Heart left ventricle (tissue), 13 donors: Measurements from ENCODE around the gene CRYBB1.

Experiments
- CTCF ChIP-seq, 12 donors: fragments of 200-600 bp; sonication (generic) in 4 of 12; IDR thresholded peaks; one replicate each; pipeline versions ENCODE4 v1.5.0 to v1.8.0; 2018 to 2022; ENCODE audit warnings: antibody characterized with exemption in 12 of 12, mild to moderate bottlenecking in 5 of 12
- POLR2A ChIP-seq, 2 donors: fragments of 450-650 bp; IDR thresholded peaks; one replicate each; pipeline ENCODE4 v1.6.1; 2017; ENCODE audit warnings: antibody characterized with exemption in 2 of 2, mild to moderate bottlenecking in 2 of 2, moderate library complexity in 2 of 2
- donor health status: ischemic (EF 13 %, LVEDD 7.1; RV severe dilation, severe dysfunction).
- donor health status: DM: no; HTN: yes; CAD: no.
- donor health status: DM: no; HTN: no; CAD: no.
- donor health status: ischemic (EF 25% LVEDD 6.9; RV normal size, moderate dysfunction).
- donor health status: ischemic (EF 25% LVEDD 5.7; RV mildly dilated, moderate dysfunction).
- donor health status: ischemic (EF 35%, LVEDD 5.7; RV mildly dilated, moderate dysfunction).
- donor health status: nonischemic (EF 11% LVEDD 7.7; RV severe dilation, severe dysfunction).
- donor health status: DM: yes; HTN: yes; CAD: no.
- donor health status: PGD.
- donor health status: ischemic (EF 29% LVEDD 5.4; RV normal size, mild dysfunction).
- donor health status: nonischemic (EF 23%, LVEDD 6.1; RV moderate dilation, normal function).

- TF ChIP-seq POLR2A (IDR thresholded peaks at IDR 0.05): no peak
- no peak for TF ChIP-seq CTCF (IDR thresholded peaks at IDR 0.05)
Observed at GRCh38 chr22:26551568-26551967, 66.3 kb downstream of the CRYBB1 start.
